Gastrocnemius medialis (tissue), 4 donors: ENCODE data around the gene GPRC5C. TPM values are rescaled to one million over a fixed set of nuclear protein-coding genes. Genes with fewer than 3 reads are reported as not detected.

Source experiments
- ATAC-seq, 2 donors: fragments of 150-250 bp; one replicate each; pipeline ENCODE4 v1.9.1; 2016
- DNase-seq, 2 donors: peaks; one replicate each; pipeline ENCODE4 v3.0.0-alpha.2; 2019
- H3K27ac ChIP-seq, 4 donors: fragments of 200-600 bp; sonication (generic); 1 replicate in 1 of 4; 2 replicates in 3 of 4; pipeline ENCODE4 v1.5.1; 2016 to 2018; ENCODE audit warnings: mild to moderate bottlenecking in 2 of 4, moderate library complexity in 1 of 4
- H3K27me3 ChIP-seq, 3 donors: fragments of 200-600 bp; sonication (generic) in 2 of 3; 1 replicate in 1 of 3; 2 replicates in 2 of 3; pipeline versions ENCODE4 v1.5.1 to v1.6.0; 2016 to 2019; ENCODE audit warnings: mild to moderate bottlenecking in 1 of 3, moderate library complexity in 1 of 3
- H3K36me3 ChIP-seq, 2 donors: fragments of 200-600 bp; sonication (generic) in 1 of 2; one replicate each; pipeline ENCODE4 v1.5.1; 2017 to 2018
- H3K4me1 ChIP-seq, 2 donors: fragments of 200-600 bp; sonication (generic) in 1 of 2; one replicate each; pipeline ENCODE4 v1.5.1; 2016 to 2017; ENCODE audit warnings: mild to moderate bottlenecking in 2 of 2
- H3K4me3 ChIP-seq, 4 donors: fragments of 200-600 bp; sonication (generic) in 3 of 4; 1 replicate in 1 of 4; 2 replicates in 3 of 4; pipeline ENCODE4 v1.5.1; 2016 to 2019; ENCODE audit warnings: mild to moderate bottlenecking in 2 of 4
- H3K9me3 ChIP-seq, 3 donors: fragments of 200-600 bp; sonication (generic) in 2 of 3; 1 replicate in 1 of 3; 2 replicates in 2 of 3; pipeline ENCODE4 v1.5.1; 2016 to 2019
- POLR2A ChIP-seq, 2 donors: fragments of 450-650 bp; IDR thresholded peaks; one replicate each; pipeline ENCODE4 v1.6.1; 2017; ENCODE audit warnings: antibody characterized with exemption in 2 of 2, mild to moderate bottlenecking in 2 of 2, moderate library complexity in 2 of 2
- in situ Hi-C, 4 donors: fragments of 200-750 bp; cut with MboI; loops; one replicate each; pipeline versions ENCODE4 v1.15.0 to v1.8.0; 2017; ENCODE audit warnings: low sequenced_read_pairs in 4 of 4
- intact Hi-C: fragments of 100-400 bp; cut with DNase I; formaldehyde crosslinking; loops from one replicate; pipeline ENCODE4 v1.15.1; 2023; ENCODE audit warnings: low total_unique reads
- total RNA-seq, 4 donors: library from RNA; depleted of rRNA; stranded (reverse); fragments of >200 nt; gene quantifications; one replicate each; pipeline versions ENCODE4 v1.1.0 to v1.2.3, GENCODE V29; 2016
- TF ChIP-seq, protein P1 (sequence below), 5 experiments: fragments of 450-650 bp in 3 of 5; fragments of 200-600 bp in 2 of 5; sonication (generic) in 2 of 5; IDR thresholded peaks in 4 of 5; conservative IDR thresholded peaks in 1 of 5; 1 replicate in 4 of 5; 2 replicates in 1 of 5; pipeline ENCODE4 v1.5.1; 2016 to 2019; ENCODE audit warnings: antibody characterized with exemption in 5 of 5, mild to moderate bottlenecking in 3 of 5, moderate library complexity in 3 of 5

The GPRC5C gene
- total RNA-seq, 4 donors from 2014 or later, result 80.4 to 138 (median 127) TPM

DNA sequence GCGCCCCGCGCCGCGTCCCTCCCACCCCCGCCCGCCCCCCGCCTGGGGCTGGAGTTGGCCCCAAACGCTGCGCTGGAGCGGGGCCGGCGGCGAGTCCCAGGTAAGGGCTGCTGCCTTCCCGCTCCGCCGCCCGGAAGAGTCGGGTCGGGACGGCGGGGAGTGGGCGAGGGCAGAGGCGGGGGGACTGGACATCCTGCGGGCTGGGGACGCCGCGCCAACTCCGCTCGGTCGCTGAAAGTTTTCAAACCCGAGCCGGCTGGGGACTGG is 469 bp downstream of the GPRC5C start:
- Histone ChIP-seq H3K9me3 (no peaks in the 10 kb centered on the region), H3K4me1 (peaks cover 31 to 49% of the 10 kb centered on the region in 2 donors), H3K27me3 (no peaks in the 10 kb centered on the region), H3K27ac (peak overlapping the region; percentile 96 to 99 (median 98)), H3K36me3 (no peaks in the 10 kb centered on the region), H3K4me3 (peak overlapping the region; percentile 76 to 84 (median 81))
- TF ChIP-seq POLR2A (IDR thresholded peaks at IDR 0.05), result no peak
- TF ChIP-seq, protein P1, sequence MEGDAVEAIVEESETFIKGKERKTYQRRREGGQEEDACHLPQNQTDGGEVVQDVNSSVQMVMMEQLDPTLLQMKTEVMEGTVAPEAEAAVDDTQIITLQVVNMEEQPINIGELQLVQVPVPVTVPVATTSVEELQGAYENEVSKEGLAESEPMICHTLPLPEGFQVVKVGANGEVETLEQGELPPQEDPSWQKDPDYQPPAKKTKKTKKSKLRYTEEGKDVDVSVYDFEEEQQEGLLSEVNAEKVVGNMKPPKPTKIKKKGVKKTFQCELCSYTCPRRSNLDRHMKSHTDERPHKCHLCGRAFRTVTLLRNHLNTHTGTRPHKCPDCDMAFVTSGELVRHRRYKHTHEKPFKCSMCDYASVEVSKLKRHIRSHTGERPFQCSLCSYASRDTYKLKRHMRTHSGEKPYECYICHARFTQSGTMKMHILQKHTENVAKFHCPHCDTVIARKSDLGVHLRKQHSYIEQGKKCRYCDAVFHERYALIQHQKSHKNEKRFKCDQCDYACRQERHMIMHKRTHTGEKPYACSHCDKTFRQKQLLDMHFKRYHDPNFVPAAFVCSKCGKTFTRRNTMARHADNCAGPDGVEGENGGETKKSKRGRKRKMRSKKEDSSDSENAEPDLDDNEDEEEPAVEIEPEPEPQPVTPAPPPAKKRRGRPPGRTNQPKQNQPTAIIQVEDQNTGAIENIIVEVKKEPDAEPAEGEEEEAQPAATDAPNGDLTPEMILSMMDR (IDR thresholded peaks at IDR 0.05 in 4 of 5, conservative IDR thresholded peaks at IDR 0.05 in 1 of 5), result no peak
- no peak for DNase-seq
- in situ Hi-C loops, result no loop called here
- ATAC-seq, result no peak
- intact Hi-C loops, result no loop called here

DNA sequence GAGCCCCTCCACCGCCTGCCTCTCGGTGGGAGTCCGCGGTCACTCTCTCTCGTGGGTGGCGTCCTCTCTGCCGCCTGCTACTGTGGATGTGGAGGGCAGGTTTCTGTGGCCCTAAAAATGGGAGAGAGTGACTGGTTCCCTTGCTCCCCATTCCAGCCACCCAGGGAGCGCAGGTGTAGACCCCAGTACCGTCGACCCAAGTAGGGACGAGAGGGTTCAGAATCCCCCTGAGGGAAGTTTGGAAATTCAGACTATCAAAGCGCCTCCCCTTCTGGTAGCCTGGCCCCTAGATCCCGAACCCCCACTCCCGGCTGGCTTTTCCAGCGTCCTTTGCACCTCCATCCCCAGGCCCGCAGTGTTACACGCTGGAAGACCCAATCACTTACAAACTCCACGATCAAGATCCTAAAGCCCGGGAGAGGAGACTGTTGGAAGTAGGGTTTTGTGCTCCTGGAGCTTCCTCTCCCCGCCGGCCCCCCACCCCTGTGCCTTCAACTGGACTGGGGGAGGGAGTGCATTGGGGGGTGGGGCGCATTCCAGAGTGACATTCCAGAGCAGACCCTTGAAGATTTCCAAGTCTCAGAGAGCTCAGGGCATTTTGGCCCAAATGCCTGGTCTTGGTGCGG is 991 bp downstream of the GPRC5C start:
- intact Hi-C loops, result no loop called here
- no peak for DNase-seq

DNA sequence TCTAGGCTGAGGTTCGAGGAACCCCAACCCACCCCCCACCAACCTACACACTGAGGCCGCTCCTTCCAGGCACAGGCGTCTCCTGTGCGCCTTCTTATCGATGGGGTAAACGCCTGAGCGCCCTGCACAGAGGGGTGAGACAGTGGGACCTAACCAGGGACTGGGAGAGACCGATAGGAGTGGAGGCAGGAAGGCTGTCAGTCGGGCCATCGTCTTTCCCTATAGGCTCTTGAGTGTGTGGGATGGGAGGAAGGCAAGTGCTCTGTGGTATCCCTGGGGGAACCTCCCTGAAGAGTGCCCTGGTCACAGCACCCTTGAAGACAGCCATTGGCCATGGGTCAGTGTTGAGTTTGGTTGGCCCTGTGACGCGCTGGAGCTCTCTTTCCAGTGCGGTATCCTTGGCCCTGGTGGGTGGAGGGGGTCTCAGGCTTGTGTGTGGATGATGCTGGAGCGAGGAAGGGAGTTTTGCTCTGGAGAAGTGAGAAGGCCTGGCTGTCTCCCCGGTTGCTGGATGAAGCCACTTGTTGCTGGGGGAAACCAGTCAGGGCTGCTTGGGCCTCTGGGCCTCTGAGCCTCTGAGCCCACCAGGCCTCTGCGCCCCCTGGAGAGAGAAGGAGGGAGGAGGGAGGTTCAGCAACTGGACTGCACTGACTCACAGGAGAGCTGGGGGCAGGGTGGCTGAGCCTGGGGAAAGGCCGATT is 1.7 kb downstream of the GPRC5C start:
- Histone ChIP-seq H3K36me3 (no peaks in the 10 kb centered on the region), H3K27ac (peak overlapping the region; percentile 96 to 99 (median 98)), H3K4me1 (peaks cover 19 to 37% of the 10 kb centered on the region in 2 donors), H3K9me3 (no peaks in the 10 kb centered on the region), H3K27me3 (no peaks in the 10 kb centered on the region), H3K4me3 (peak overlapping the region; percentile 76 to 84 (median 81))
- in situ Hi-C loops, result no loop called here
- intact Hi-C loops, result no loop called here
- no peak for ATAC-seq
- TF ChIP-seq, protein P1 (IDR thresholded peaks at IDR 0.05 in 4 of 5, conservative IDR thresholded peaks at IDR 0.05 in 1 of 5), result no peak
- no peak for TF ChIP-seq POLR2A (IDR thresholded peaks at IDR 0.05)
- no peak for DNase-seq

More for the DNA sequence above, 991 bp downstream of the GPRC5C start:
- Histone ChIP-seq H3K36me3 (no peaks in the 10 kb centered on the region), H3K4me3 (peak overlapping the region; percentile 76 to 84 (median 81)), H3K27me3 (no peaks in the 10 kb centered on the region), H3K9me3 (no peaks in the 10 kb centered on the region), H3K4me1 (peaks cover 26 to 44% of the 10 kb centered on the region in 2 donors), H3K27ac (peak overlapping the region; percentile 96 to 99 (median 98))
- no peak for TF ChIP-seq POLR2A (IDR thresholded peaks at IDR 0.05)
- TF ChIP-seq, protein P1 (IDR thresholded peaks at IDR 0.05 in 4 of 5, conservative IDR thresholded peaks at IDR 0.05 in 1 of 5), result no peak
- no peak for ATAC-seq
- in situ Hi-C loops, result no loop called here

DNA sequence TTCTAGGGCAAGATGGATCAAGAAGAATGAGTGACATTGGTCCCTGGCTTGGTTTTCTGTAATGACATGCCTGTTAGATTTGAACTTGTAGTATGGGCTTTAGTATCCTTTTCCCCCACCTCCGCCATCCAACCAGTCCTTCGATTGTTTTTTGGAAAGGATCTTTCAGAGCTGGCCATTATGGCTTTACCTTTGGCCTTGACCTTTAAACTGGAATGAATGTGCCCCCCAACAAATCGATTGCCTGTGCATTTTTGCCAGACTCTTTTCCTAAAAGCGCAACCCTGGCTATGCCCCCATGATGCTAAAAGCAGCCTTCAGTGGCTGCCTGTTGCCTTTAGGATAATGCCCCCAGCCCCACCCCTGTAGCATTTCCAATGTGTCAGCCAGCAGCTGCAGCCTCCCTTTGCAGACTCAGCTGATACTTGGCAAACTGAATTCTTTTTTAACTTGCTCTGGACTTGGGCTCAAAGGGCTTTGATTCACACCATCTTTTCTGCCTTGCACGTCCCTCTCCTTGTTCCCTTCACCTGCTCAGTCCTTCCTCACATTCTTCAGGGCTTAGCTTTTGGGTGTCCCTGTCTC is 4.0 kb downstream of the GPRC5C start:
- in situ Hi-C loops (no loop called here), intact Hi-C loops (no loop called here)
- H3K4me1 ChIP-seq, result peaks cover 10 to 23% of the 10 kb centered on the region in 2 donors
- H3K27ac ChIP-seq, result peak overlapping the region; percentile 96 to 99 (median 98)
- DNase-seq (no peak), ATAC-seq (no peak)
- no peaks in the 10 kb centered on the region for H3K27me3 ChIP-seq
- no peak overlapping the region for H3K4me3 ChIP-seq
- TF ChIP-seq, protein P1 (IDR thresholded peaks at IDR 0.05 in 4 of 5, conservative IDR thresholded peaks at IDR 0.05 in 1 of 5), result no peak
- TF ChIP-seq POLR2A (IDR thresholded peaks at IDR 0.05), result no peak
- H3K36me3 ChIP-seq, result peaks cover 0 to 14% of the 10 kb centered on the region in 2 donors
- H3K9me3 ChIP-seq, result no peaks in the 10 kb centered on the region
